ENCODE data around the gene OXLD1. TPM values are rescaled to one million over a fixed set of nuclear protein-coding genes. Genes with fewer than 3 reads are reported as not detected.

Gene OXLD1
- total RNA-seq, 1 experiment from 2014 or later, result 40.2 TPM

DNA sequence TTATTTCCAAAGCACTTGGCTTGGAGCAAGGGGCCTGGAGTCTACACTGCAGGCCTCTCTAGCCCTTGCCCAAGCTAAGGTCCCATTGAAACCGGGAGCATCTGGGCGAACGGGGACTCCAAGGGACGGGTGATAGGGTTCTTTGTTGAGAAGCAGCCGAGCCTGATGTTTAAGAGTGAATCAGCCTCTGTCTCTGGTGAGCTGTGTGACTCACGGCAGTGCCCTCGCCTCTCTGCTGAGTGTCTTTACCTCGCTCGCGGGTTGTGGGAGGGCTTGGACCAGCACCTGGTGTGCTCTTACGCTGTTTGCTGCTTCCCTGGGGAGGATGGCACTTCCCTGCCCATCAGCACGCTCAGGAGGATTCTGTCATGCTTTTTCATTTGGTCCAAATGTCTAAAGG is 18.7 kb upstream of the OXLD1 start:
- peaks cover 11% of the 10 kb centered on the region; the same call in 1 of the 2 replicates for H3F3A ChIP-seq (ENCODE audit: insufficient read depth, low read depth)
- no peak overlapping the region for H2AFZ ChIP-seq
- peak overlapping the region; percentile 78 for H3K27ac ChIP-seq
- POLR2A ChIA-PET (ENCODE audit: unreplicated experiment), result interaction anchor here (0.7 kb wide), 1 partner anchor 119 kb away, joined by 3 read pairs; no protein-coding TSS in a partner anchor
- no peaks in the 10 kb centered on the region for H3K27me3 ChIP-seq (ENCODE audit: insufficient read depth, low read depth)
- TF ChIP-seq, protein P1, sequence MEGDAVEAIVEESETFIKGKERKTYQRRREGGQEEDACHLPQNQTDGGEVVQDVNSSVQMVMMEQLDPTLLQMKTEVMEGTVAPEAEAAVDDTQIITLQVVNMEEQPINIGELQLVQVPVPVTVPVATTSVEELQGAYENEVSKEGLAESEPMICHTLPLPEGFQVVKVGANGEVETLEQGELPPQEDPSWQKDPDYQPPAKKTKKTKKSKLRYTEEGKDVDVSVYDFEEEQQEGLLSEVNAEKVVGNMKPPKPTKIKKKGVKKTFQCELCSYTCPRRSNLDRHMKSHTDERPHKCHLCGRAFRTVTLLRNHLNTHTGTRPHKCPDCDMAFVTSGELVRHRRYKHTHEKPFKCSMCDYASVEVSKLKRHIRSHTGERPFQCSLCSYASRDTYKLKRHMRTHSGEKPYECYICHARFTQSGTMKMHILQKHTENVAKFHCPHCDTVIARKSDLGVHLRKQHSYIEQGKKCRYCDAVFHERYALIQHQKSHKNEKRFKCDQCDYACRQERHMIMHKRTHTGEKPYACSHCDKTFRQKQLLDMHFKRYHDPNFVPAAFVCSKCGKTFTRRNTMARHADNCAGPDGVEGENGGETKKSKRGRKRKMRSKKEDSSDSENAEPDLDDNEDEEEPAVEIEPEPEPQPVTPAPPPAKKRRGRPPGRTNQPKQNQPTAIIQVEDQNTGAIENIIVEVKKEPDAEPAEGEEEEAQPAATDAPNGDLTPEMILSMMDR (conservative IDR thresholded peaks at IDR 0.05), result no peak
- no peak for TF ChIP-seq EZH2 (IDR thresholded peaks at IDR 0.05; ENCODE audit: low read depth)
- CTCF ChIA-PET, result no interaction called here
- DNase-seq, result peak; percentile 31 to 60
- H3K4me1 ChIP-seq (replicated peaks; ENCODE audit: insufficient read depth), result peaks cover 5% of the 10 kb centered on the region
- intact Hi-C loops (cut with micrococcal nuclease; ENCODE audit: unreplicated experiment), result no loop called here
- no TSS peak for BruUV-seq (replicated peaks)
- no peaks in the 10 kb centered on the region for H3K9me2 ChIP-seq (ENCODE audit: insufficient read depth)
- H3K4me3 ChIP-seq, result peak overlapping the region; percentile 93
- H3K4me2 ChIP-seq, result peak overlapping the region; percentile 98
- H4K20me1 ChIP-seq (ENCODE audit: insufficient read depth), result peaks cover 13% of the 10 kb centered on the region
- H3K79me2 ChIP-seq (ENCODE audit: low read depth), result peaks cover 55% of the 10 kb centered on the region
- H3K36me3 ChIP-seq (ENCODE audit: low read depth), result no peaks in the 10 kb centered on the region
- no peaks in the 10 kb centered on the region for H3K9me3 ChIP-seq (ENCODE audit: insufficient read depth, low read depth)

DNA sequence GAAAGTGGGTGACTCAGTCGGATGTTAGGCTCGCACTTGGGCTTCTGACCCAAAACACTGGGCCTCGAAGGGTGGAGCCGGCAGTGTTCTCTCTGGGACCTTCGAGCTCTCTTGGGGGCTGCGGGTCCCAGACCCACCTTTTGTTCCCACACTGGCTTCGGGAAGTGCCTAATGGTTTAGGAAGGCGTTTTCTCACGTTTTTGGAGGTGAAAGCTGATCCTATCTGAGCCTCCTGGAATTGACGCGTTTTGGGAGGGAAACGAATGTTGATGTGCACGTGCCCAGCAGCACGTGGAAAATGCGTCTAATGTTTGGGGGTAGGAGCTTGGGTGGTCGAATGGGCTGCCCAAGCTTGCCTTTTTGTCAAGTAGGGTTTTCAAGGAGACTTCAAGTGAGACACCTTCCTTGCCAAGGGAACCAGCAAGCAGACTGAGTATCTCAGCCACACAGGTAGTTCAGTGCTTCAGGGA is 18.1 kb upstream of the OXLD1 start:
- intact Hi-C loops (cut with micrococcal nuclease; ENCODE audit: unreplicated experiment), result loop anchor here (1.0 to 5.0 kb wide), 3 partner anchors 19 to 338 kb away; partner anchors contain the start of genes CENPX, LRRC45, MRPL12 and NPLOC4
- Histone ChIP-seq H3K9me2 (ENCODE audit: insufficient read depth) (no peaks in the 10 kb centered on the region), H3K4me1 (replicated peaks; ENCODE audit: insufficient read depth) (peaks cover 5% of the 10 kb centered on the region), H4K20me1 (ENCODE audit: insufficient read depth) (peaks cover 13% of the 10 kb centered on the region), H3K4me3 (peak overlapping the region; percentile 93), H3F3A (ENCODE audit: insufficient read depth, low read depth) (peaks cover 11% of the 10 kb centered on the region; the same call in 1 of the 2 replicates), H3K9me3 (ENCODE audit: insufficient read depth, low read depth) (no peaks in the 10 kb centered on the region), H3K4me2 (peak overlapping the region; percentile 98), H2AFZ (no peak overlapping the region), H3K36me3 (ENCODE audit: low read depth) (no peaks in the 10 kb centered on the region), H3K27me3 (ENCODE audit: insufficient read depth, low read depth) (no peaks in the 10 kb centered on the region), H3K27ac (peak overlapping the region; percentile 78), H3K79me2 (ENCODE audit: low read depth) (peaks cover 55% of the 10 kb centered on the region)
- peak in 1 of 2 experiments; percentile 68 for DNase-seq
- TF ChIP-seq EZH2 (IDR thresholded peaks at IDR 0.05; ENCODE audit: low read depth), result no peak
- TF ChIP-seq, protein P1 (conservative IDR thresholded peaks at IDR 0.05), result no peak
- CTCF ChIA-PET, result no interaction called here
- TSS peak; percentile 75 for BruUV-seq (replicated peaks)
- POLR2A ChIA-PET (ENCODE audit: unreplicated experiment), result interaction anchor here (0.8 kb wide), 1 partner anchor 25 kb away, joined by 10 read pairs; no protein-coding TSS in a partner anchor

DNA sequence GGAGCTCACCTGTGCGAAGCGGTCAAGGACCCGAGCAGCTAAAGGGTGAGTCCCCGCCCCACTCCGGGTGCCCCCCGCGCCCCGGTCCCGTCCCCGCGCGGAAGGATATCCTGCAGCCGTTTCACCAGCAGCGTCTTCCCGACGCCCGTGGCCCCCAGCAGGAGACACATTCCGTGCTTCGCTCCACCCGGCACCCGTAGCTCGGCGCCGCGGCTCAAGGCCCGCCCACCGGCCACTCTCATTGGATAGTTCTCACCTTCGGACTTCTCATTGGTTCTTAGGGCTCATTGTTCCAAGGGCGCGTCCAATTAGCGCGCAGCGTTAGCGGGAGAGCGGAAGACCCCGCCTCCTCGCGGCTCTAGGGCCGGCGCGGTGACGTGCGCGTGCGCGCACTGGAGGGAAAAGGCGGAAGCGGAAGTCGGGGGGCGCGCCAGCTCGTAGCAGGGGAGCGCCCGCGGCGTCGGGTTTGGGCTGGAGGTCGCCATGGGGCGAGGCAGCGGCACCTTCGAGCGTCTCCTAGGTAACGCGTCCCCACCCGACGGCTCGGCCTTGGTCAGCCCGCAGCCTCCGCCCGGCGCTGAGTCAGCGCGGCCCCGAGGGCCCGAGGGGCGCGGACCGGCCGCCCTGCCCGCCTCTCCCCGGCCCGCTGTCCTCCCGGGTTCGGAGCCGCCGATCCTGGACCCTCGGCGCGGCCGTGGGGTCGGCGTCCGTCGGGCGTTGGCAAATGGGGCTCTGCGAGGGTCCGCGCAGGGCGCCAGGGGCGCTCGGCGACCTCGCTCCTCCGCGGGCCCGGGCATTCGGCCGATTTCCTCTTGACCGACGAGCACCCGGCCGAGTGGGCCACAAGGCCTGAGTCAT is 17.4 kb upstream of the OXLD1 start, which contains the start of the genes ARL16 and HGS:
ARL16 (minus strand) TSS at position 214 of the 858 bp plus-strand sequence; CDS start at position 170, 44 bp downstream.
HGS (plus strand) TSS at position 428 of the 858 bp plus-strand sequence; CDS start at position 484, 56 bp downstream.
- Histone ChIP-seq H3F3A (ENCODE audit: insufficient read depth, low read depth) (peaks cover 11% of the 10 kb centered on the region; the same call in 1 of the 2 replicates), H3K36me3 (ENCODE audit: low read depth) (no peaks in the 10 kb centered on the region), H3K27ac (peak within 1 kb of the TSS; percentile 78), H3K9me3 (ENCODE audit: insufficient read depth, low read depth) (no peaks in the 10 kb centered on the region), H3K4me3 (peak within 1 kb of the TSS; percentile 93), H2AFZ (peak within 1 kb of the TSS; percentile 80), H4K20me1 (ENCODE audit: insufficient read depth) (peaks cover 13% of the 10 kb centered on the region), H3K4me1 (replicated peaks; ENCODE audit: insufficient read depth) (peaks cover 5% of the 10 kb centered on the region), H3K4me2 (peak within 1 kb of the TSS; percentile 98), H3K27me3 (ENCODE audit: insufficient read depth, low read depth) (no peaks in the 10 kb centered on the region), H3K9me2 (ENCODE audit: insufficient read depth) (no peaks in the 10 kb centered on the region), H3K79me2 (ENCODE audit: low read depth) (peaks cover 55% of the 10 kb centered on the region)
- peak; percentile 90 to 99 for DNase-seq
- TF ChIP-seq, protein P1 (conservative IDR thresholded peaks at IDR 0.05), result no peak
- no peak for TF ChIP-seq EZH2 (IDR thresholded peaks at IDR 0.05; ENCODE audit: low read depth)
- ChIA-PET CTCF (interaction anchor here (0.6 kb wide), 1 partner anchor 86 kb away, joined by 13 read pairs; no protein-coding TSS in a partner anchor), POLR2A (ENCODE audit: unreplicated experiment) (interaction anchor here (0.5 to 0.9 kb wide), 5 partner anchors 25 to 50 kb away, joined by 3 to 10 read pairs (median 4); no protein-coding TSS in a partner anchor)
- BruUV-seq (replicated peaks), result no TSS peak
- intact Hi-C loops (cut with micrococcal nuclease; ENCODE audit: unreplicated experiment), result loop anchor here (1.0 to 5.0 kb wide), 3 partner anchors 19 to 338 kb away; partner anchors contain the start of genes CENPX, LRRC45, MRPL12 and NPLOC4

Data from PC-9 (cell line).